SK-N-SH treated with all-trans-retinoic acid at 6 μM for 48 hours (cell line): Measurements from ENCODE around the gene SIRPB1.

ENCODE experiments used
- BACH2 ChIP-seq: fragments of 250-450 bp; sonication (Bioruptor Pico); IDR thresholded peaks from 2 replicates; pipeline ENCODE4 v1.9.0; 2021; ENCODE audit warnings: mild to moderate bottlenecking, borderline replicate concordance
- RARB ChIP-seq: fragments of 250-450 bp; sonication (Bioruptor Pico); IDR thresholded peaks from 2 replicates; pipeline ENCODE4 v1.8.0; 2021; ENCODE audit warnings: mild to moderate bottlenecking, moderate library complexity
- ZNF70 ChIP-seq: fragments of 450-650 bp; formaldehyde crosslinking; IDR thresholded peaks from 2 replicates; pipeline ENCODE4 v1.5.0; 2020; ENCODE audit warnings: mild to moderate bottlenecking, moderate library complexity
- TF ChIP-seq, protein P1 (sequence below): fragments of 250-450 bp; sonication (Bioruptor Pico); IDR thresholded peaks from 2 replicates; pipeline ENCODE4 v1.8.0; 2020; ENCODE audit warnings: mild to moderate bottlenecking, moderate library complexity, borderline replicate concordance

DNA sequence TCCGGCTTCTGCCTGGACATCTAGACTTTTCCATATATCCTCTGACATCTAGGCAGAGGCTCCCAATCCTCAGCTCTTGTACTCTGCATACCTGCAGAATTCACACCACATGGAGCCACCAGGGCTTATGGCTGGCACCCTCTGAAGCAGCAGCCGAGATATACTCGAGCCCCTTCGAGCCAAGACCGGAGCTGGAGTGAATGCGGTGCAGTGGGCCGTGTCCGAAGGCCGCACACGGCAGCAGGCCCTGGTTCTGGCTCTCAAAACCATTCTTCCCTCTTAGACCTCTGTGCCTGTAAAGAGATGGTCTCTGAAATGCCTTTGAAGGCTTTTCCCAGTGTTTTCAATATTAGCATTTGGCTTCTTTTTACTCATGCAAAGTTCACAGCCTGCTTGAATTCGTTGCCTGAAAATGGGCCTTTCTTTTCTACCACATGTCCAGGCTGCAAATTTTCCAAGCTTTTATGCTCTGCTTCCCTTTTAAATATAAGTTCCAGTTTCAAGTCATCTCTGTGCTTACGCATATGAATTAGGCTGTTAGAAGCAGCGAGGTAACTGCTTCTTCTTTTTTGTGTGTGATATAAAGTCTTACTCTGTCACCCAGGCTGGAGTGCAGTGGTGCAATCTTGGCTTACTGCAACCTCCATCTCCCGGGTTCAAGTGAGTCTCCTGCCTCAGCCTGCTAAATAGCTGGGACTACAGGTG is 3.8 kb upstream of the SIRPB1 start:
- TF ChIP-seq ZNF70 (CRISPR knock-in tag) (no peak), BACH2 (CRISPR knock-in tag) (no peak), RARB (no peak)
- TF ChIP-seq, protein P1, sequence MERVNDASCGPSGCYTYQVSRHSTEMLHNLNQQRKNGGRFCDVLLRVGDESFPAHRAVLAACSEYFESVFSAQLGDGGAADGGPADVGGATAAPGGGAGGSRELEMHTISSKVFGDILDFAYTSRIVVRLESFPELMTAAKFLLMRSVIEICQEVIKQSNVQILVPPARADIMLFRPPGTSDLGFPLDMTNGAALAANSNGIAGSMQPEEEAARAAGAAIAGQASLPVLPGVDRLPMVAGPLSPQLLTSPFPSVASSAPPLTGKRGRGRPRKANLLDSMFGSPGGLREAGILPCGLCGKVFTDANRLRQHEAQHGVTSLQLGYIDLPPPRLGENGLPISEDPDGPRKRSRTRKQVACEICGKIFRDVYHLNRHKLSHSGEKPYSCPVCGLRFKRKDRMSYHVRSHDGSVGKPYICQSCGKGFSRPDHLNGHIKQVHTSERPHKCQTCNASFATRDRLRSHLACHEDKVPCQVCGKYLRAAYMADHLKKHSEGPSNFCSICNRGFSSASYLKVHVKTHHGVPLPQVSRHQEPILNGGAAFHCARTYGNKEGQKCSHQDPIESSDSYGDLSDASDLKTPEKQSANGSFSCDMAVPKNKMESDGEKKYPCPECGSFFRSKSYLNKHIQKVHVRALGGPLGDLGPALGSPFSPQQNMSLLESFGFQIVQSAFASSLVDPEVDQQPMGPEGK, result no peak
